K562 (cell line): ENCODE results near the gene NPHP1. TPM values are rescaled to one million over a fixed set of nuclear protein-coding genes. Genes with fewer than 3 reads are reported as not detected.

Experiments used
- ATAC-seq: fragments of 200-7000 bp; cut with Tn5 transposase; 3 replicates; pipeline ENCODE4 v1.9.1; 2020; ENCODE audit warnings: moderate library complexity
- BruUV-seq: library from RNA; stranded (reverse); fragments of 400-500 nt; replicated peaks from 2 replicates; lab custom pipeline; 2021; lab: Mats Ljungman, UMichigan
- CTCF ChIA-PET: fragments of 300-600 bp; formaldehyde crosslinking; extraction: SDS; loops from one replicate; lab custom pipeline; 2021; ENCODE audit warnings: low intra/inter-chr PET ratio; lab: Yijun Ruan, JAX
- POLR2A ChIA-PET: fragments of 300-600, 350-650 bp; sonication (Branson Sonifier 250); formaldehyde crosslinking; extraction: SDS; loops from one replicate; lab custom pipeline; 2021; ENCODE audit warnings: antibody characterized with exemption, inconsistent platforms; lab: Yijun Ruan, JAX
- DNase-seq, 4 experiments: peaks; one replicate each; pipeline versions ENCODE4 v3.0.0 to v3.0.0-alpha.2; 2011 to 2018; ENCODE audit warnings: low spot score in 3 of 4, mixed read lengths in 3 of 4; ENCODE audit errors: extremely low read depth in 1 of 4
- FAIRE-seq: peaks from 2 replicates; lab custom pipeline; 2011; peaks lifted over from hg19 to GRCh38; lab: Jason Lieb, UNC
- H2AFZ ChIP-seq: 2 replicates; pipeline ENCODE4 v1.6.0; 2011; ENCODE audit warnings: low read depth, low read length, control low read depth, inconsistent platforms
- H3K27ac ChIP-seq: fragments of 200-600 bp; 3 replicates; pipeline ENCODE4 v1.8.0; 2011; ENCODE audit warnings: low read depth, mild to moderate bottlenecking, control low read depth, inconsistent platforms, low read length, moderate library complexity, mixed read lengths; ENCODE audit errors: extremely low read depth
- H3K27me3 ChIP-seq, 2 experiments: fragments of 300-600 bp in 1 of 2; 2 replicates in 1 of 2; 3 replicates in 1 of 2; pipeline versions ENCODE4 v1.6.0 to v1.8.0; 2011; ENCODE audit warnings: inconsistent platforms in 2 of 2, low read length in 2 of 2, mild to moderate bottlenecking in 1 of 2, mixed read lengths in 1 of 2, moderate library complexity in 1 of 2; ENCODE audit not compliant: control insufficient read depth in 2 of 2, insufficient read depth in 2 of 2
- H3K36me3 ChIP-seq: fragments of 300-600 bp; 3 replicates; pipeline ENCODE4 v1.8.0; 2011; ENCODE audit warnings: mild to moderate bottlenecking, low read length, inconsistent platforms; ENCODE audit not compliant: control insufficient read depth, insufficient read depth
- H3K4me1 ChIP-seq, 2 experiments: fragments of 200-600 bp in 1 of 2; replicated peaks in 1 of 2; 2 replicates in 1 of 2; 3 replicates in 1 of 2; pipeline versions ENCODE4 v1.5.1 to v1.8.0; 2011; ENCODE audit warnings: inconsistent platforms in 2 of 2, low read length in 2 of 2, mild to moderate bottlenecking in 1 of 2, mixed read lengths in 1 of 2, moderate library complexity in 1 of 2; ENCODE audit not compliant: control insufficient read depth in 2 of 2, insufficient read depth in 2 of 2
- H3K4me2 ChIP-seq: 2 replicates; pipeline ENCODE4 v1.6.1; 2011; ENCODE audit warnings: low read length, control low read depth, inconsistent platforms, mixed read lengths; ENCODE audit not compliant: insufficient read depth
- H3K4me3 ChIP-seq: fragments of 200-600 bp; sonication (generic), shearing (Covaris generic); 2 replicates; pipeline ENCODE4 v1.5.1; 2016; ENCODE audit warnings: control low read depth, inconsistent platforms
- H3K79me2 ChIP-seq: fragments of 200-600 bp; 3 replicates; pipeline ENCODE4 v1.8.0; 2011; ENCODE audit warnings: low read length, inconsistent platforms; ENCODE audit not compliant: control insufficient read depth, insufficient read depth
- H3K9ac ChIP-seq, 2 experiments: 2 replicates each; pipeline versions ENCODE4 v1.6.0 to v1.6.1; 2011; ENCODE audit warnings: low read depth in 2 of 2, low read length in 2 of 2, control low read depth in 1 of 2, inconsistent platforms in 1 of 2, mild to moderate bottlenecking in 1 of 2, mixed read lengths in 1 of 2; ENCODE audit not compliant: insufficient read depth in 1 of 2
- H3K9me1 ChIP-seq: one replicate; pipeline ENCODE4 v1.6.0; 2011; ENCODE audit warnings: inconsistent platforms, mild to moderate bottlenecking, low read length, moderate library complexity; ENCODE audit not compliant: control insufficient read depth, insufficient read depth
- H3K9me3 ChIP-seq: replicated peaks from 2 replicates; pipeline ENCODE4 v1.5.1; 2011; ENCODE audit warnings: low read depth, low read length, inconsistent platforms; ENCODE audit not compliant: control insufficient read depth, insufficient read depth
- H4K20me1 ChIP-seq: replicated peaks from 2 replicates; pipeline ENCODE4 v1.6.1; 2011; ENCODE audit warnings: low read length, inconsistent platforms, mixed read lengths; ENCODE audit not compliant: control insufficient read depth, insufficient read depth
- BMI1 ChIP-seq: fragments of 150-350 bp; IDR thresholded peaks from 2 replicates; pipeline ENCODE4 v1.6.1; 2014; ENCODE audit warnings: low read length
- CGGBP1 ChIP-seq: fragments of 250-450 bp; sonication (Bioruptor Pico); IDR thresholded peaks from 2 replicates; pipeline ENCODE4 v1.9.0; 2021; ENCODE audit warnings: mild to moderate bottlenecking
- E4F1 ChIP-seq: fragments of 250-450 bp; sonication (Bioruptor Pico); IDR thresholded peaks from 2 replicates; pipeline ENCODE4 v1.5.0; 2021; ENCODE audit warnings: mild to moderate bottlenecking, borderline replicate concordance
- FUS ChIP-seq: fragments of 200-400 bp; formaldehyde crosslinking; optimal IDR thresholded peaks from 2 replicates; pipeline ENCODE3; 2017; ENCODE audit warnings: low read depth, low read length
- HOXB6 ChIP-seq: fragments of 250-450 bp; sonication (Bioruptor Pico); IDR thresholded peaks from 2 replicates; pipeline ENCODE4 v1.5.1; 2022; ENCODE audit warnings: mild to moderate bottlenecking, borderline replicate concordance
- JUNB ChIP-seq: fragments of 450-650 bp; formaldehyde crosslinking; conservative IDR thresholded peaks from 2 replicates; pipeline ENCODE4 v1.4.0; 2020; ENCODE audit warnings: mild to moderate bottlenecking
- KDM4B ChIP-seq, 2 experiments: fragments of 450-650 bp in 1 of 2; sonication (generic) in 1 of 2; IDR thresholded peaks; 2 replicates each; pipeline ENCODE4 v1.6.1; 2016 to 2017; ENCODE audit warnings: borderline replicate concordance in 2 of 2, antibody characterized with exemption in 1 of 2, low read depth in 1 of 2, mild to moderate bottlenecking in 1 of 2
- MCM3 ChIP-seq: fragments of 450-650 bp; IDR thresholded peaks from 2 replicates; pipeline ENCODE4 v1.6.1; 2016
- MYNN ChIP-seq, 2 experiments: sonication (generic); formaldehyde crosslinking in 1 of 2; IDR thresholded peaks; 2 replicates each; pipeline versions ENCODE4 v1.5.0 to v1.6.1; 2016 to 2020; ENCODE audit warnings: antibody characterized with exemption in 1 of 2, missing genetic modification reagents in 1 of 2
- PBX2 ChIP-seq, 2 experiments: IDR thresholded peaks in 1 of 2; conservative IDR thresholded peaks in 1 of 2; 2 replicates each; pipeline ENCODE4 v1.6.1; 2016; ENCODE audit warnings: low read depth in 2 of 2, mild to moderate bottlenecking in 1 of 2, missing compliant biosample characterization in 1 of 2, missing genetic modification characterization in 1 of 2, moderate library complexity in 1 of 2
- PCBP2 ChIP-seq: fragments of 200-400 bp; formaldehyde crosslinking; IDR thresholded peaks from 2 replicates; pipeline ENCODE4 v1.6.1; 2018; ENCODE audit warnings: low read length, low read depth, mild to moderate bottlenecking, moderate library complexity; ENCODE audit not compliant: poor library complexity, severe bottlenecking
- PHF21A ChIP-seq: fragments of 450-650 bp; IDR thresholded peaks from 2 replicates; pipeline ENCODE4 v1.6.1; 2017; ENCODE audit warnings: low read depth, borderline replicate concordance
- PRPF4 ChIP-seq: fragments of 200-400 bp; formaldehyde crosslinking; IDR thresholded peaks from one replicate; pipeline ENCODE4 v1.6.1; 2017; ENCODE audit warnings: low read length, low read depth, mild to moderate bottlenecking; ENCODE audit not compliant: insufficient read depth, poor library complexity, severe bottlenecking
- SRSF7 ChIP-seq: fragments of 200-400 bp; formaldehyde crosslinking; optimal IDR thresholded peaks from 2 replicates; pipeline ENCODE3; 2017; ENCODE audit warnings: mild to moderate bottlenecking, low read depth, low read length
- STAT5A ChIP-seq: IDR thresholded peaks from 2 replicates; pipeline ENCODE4 v1.6.1; 2012; ENCODE audit warnings: low read length, inconsistent platforms, borderline replicate concordance
- TRIM28 ChIP-seq: fragments of 450-650 bp; IDR thresholded peaks from 2 replicates; pipeline ENCODE4 v1.6.1; 2017
- ZEB2 ChIP-seq: fragments of 450-650 bp; IDR thresholded peaks from 2 replicates; pipeline ENCODE4 v1.6.1; 2016
- ZKSCAN8 ChIP-seq: fragments of 200-800 bp; sonication (Bioruptor generic); IDR thresholded peaks from 2 replicates; pipeline ENCODE4 v1.6.1; 2016; ENCODE audit warnings: missing genetic modification characterization, missing compliant biosample characterization
- ZNF778 ChIP-seq: fragments of 450-650 bp; formaldehyde crosslinking; IDR thresholded peaks from 2 replicates; pipeline ENCODE4 v1.4.0; 2020; ENCODE audit warnings: mild to moderate bottlenecking, moderate library complexity
- WGBS: fragments of 100-300 bp; shearing (Covaris generic); methylation state at CpG from one replicate; pipeline ENCODE4 v1.1.6; 2016; ENCODE audit warnings: low coverage, mixed read lengths; ENCODE audit not compliant: insufficient coverage; ENCODE audit errors: missing lambda C conversion rate; 5-methylcytosine and 5-hydroxymethylcytosine counted together
- in situ Hi-C: fragments of 300-500 bp; cut with MboI; formaldehyde crosslinking; loops from 4 replicates; pipeline ENCODE4 v1.15.0; 2018; ENCODE audit warnings: inconsistent platforms, mixed read lengths
- intact Hi-C: fragments of 100-400 bp; cut with micrococcal nuclease; formaldehyde crosslinking; loops from 2 replicates; pipeline ENCODE4 v1.14.2; 2022
- polyA plus RNA-seq, 8 experiments: library from polyadenylated mRNA; depleted of rRNA in 4 of 8; stranded (reverse) in 5 of 8; unstranded in 3 of 8; fragments of >200 nt; fragmentation: Nextera tagmentation in 2 of 8; fragmentation: Illumina TruSeq in 1 of 8; extraction: Ambion mirVana in 2 of 8; extraction: Trizol in 1 of 8; gene quantifications; 2 replicates each; pipeline versions ENCODE4 v1.2.1 to v1.2.3, GENCODE V29; 2011 to 2014; ENCODE audit warnings: inconsistent platforms in 1 of 8, missing spikeins in 1 of 8
- total RNA-seq, 7 experiments: library from RNA; depleted of rRNA in 6 of 7; stranded (reverse); fragments of >200 nt in 6 of 7; fragmentation: Illumina TruSeq in 2 of 7; extraction: Trizol in 2 of 7; gene quantifications; 2 replicates each; pipeline versions ENCODE4 v1.2.1 to v1.2.3, GENCODE V29; 2011 to 2021; ENCODE audit warnings: low replicate concordance in 1 of 7

The NPHP1 gene
- total and polyA plus RNA-seq, 9 of the 15 experiments (the other 6 are each of a cell fraction or from before 2014, with no cell fraction given): 0.11 to 0.32 (median 0.20) TPM; not detected in 5

GRCh38 chr2:110114831-110115255, 90.0 kb downstream of the NPHP1 start:
- POLR2A ChIA-PET: no interaction called here
- no peak for TF ChIP-seq ZKSCAN8 (CRISPR knock-in tag)
- no peak for TF ChIP-seq E4F1
- TF ChIP-seq STAT5A: no peak
- TF ChIP-seq PHF21A: no peak
- no peak for TF ChIP-seq SRSF7
- TF ChIP-seq MYNN (IDR thresholded peaks at IDR 0.05): no peak
- TF ChIP-seq MYNN (CRISPR knock-in tag; IDR thresholded peaks at IDR 0.05): no peak
- no peak for TF ChIP-seq PRPF4
- no peak for TF ChIP-seq ZEB2
- TF ChIP-seq CGGBP1: no peak
- TF ChIP-seq FUS: no peak
- no peak for TF ChIP-seq PCBP2
- TF ChIP-seq TRIM28: no peak
- no peak for TF ChIP-seq HOXB6 (CRISPR knock-in tag)
- TF ChIP-seq PBX2 (CRISPR knock-in tag; IDR thresholded peaks at IDR 0.05; ENCODE audit: low read depth): no peak
- no peak for TF ChIP-seq PBX2 (tag; conservative IDR thresholded peaks at IDR 0.05; ENCODE audit: low read depth)
- no peak for TF ChIP-seq JUNB (CRISPR knock-in tag)
- TF ChIP-seq KDM4B (IDR thresholded peaks at IDR 0.05; ENCODE audit: borderline replicate concordance in 2 of 2, low read depth in 1 of 2): no peak
- no peak for TF ChIP-seq ZNF778 (CRISPR knock-in tag)
- no peak for TF ChIP-seq MCM3
- TF ChIP-seq BMI1: no peak
- TF ChIP-seq, all 486 proteins: peak for 0
- H3K9me1 ChIP-seq: peaks cover 4% of the 10 kb centered on the region
- H3K4me2 ChIP-seq: no peak overlapping the region
- CTCF ChIA-PET: no interaction called here
- no peak overlapping the region for H3K9ac ChIP-seq
- DNase-seq (no peak), ATAC-seq (no peak), FAIRE-seq (no peak)
- BruUV-seq: no TSS peak
- WGBS: 6% methylated on average over 13 of the region's 14 CpGs
- no peak overlapping the region for H3K4me3 ChIP-seq
- no peaks in the 10 kb centered on the region for H3K9me3 ChIP-seq
- H2AFZ ChIP-seq: no peak overlapping the region
- in situ Hi-C loops (no loop called here), intact Hi-C loops (no loop called here)
- H3K36me3 ChIP-seq: no peaks in the 10 kb centered on the region
- H3K4me1 ChIP-seq: peaks cover 0 to 7% of the 10 kb centered on the region in 2 experiments; a peak in 2 of 5 replicates
- H3K79me2 ChIP-seq: no peaks in the 10 kb centered on the region
- peaks cover 11 to 36% of the 10 kb centered on the region in 2 experiments; a peak in 4 of 5 replicates for H3K27me3 ChIP-seq
- H3K27ac ChIP-seq: no peak overlapping the region
- H4K20me1 ChIP-seq: no peaks in the 10 kb centered on the region; the same call in 1 of the 2 replicates
